GM19193 (cell line): ENCODE measurements around the gene FAM76A.

Experiments
- POLR2A ChIP-seq: IDR thresholded peaks from 4 replicates; pipeline ENCODE4 v1.6.1; 2011; ENCODE audit not compliant: insufficient read depth, insufficient read length; ENCODE audit errors: extremely low read depth

Gene FAM76A

DNA sequence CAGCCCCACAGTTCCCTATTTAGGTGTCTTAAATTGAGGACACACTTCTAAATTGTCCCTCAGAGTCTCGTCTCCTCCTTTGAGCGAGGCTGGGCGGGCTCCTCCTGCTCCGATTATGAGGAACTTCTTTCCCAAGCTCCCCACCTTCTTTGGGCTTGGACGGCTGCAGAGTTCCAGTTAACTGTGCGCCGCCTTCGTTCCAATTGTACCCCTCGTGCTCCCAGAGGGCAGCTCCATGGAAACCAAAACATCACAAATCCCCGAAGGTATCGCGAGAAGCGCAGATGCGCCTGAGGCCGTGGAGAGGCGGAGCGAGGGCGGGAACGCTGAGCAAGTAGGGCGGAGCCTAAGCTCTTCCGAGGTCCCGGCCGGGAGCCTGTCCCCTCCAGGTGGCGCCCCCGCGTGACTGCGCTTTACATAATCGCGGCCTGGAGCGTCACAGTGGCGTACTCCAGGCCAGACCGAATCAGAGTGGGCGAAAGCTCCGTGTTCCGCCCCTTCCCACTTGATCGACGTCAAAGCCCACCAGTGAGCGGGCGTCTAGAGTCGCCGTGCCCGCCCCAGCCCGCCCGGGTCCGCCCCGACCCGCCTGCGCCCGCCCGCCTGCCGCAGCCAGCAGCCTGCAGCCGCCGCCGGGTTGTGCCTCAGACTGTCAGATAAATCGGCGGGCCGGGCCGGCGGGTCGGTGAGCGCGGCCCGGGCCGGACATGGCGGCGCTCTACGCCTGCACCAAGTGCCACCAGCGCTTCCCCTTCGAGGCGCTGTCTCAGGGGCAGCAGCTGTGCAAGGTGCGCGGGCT is at the start of gene FAM76A:
Gene FAM76A (plus strand): TSS at position 588 of the 799 bp plus-strand sequence. CDS start 120 bp downstream, at position 708.
- TF ChIP-seq POLR2A, result peak; percentile 66

- no peak for TF ChIP-seq POLR2A
These were observed 49.4 kb upstream of the FAM76A start for GRCh38 chr1:27676410-27676809.

DNA sequence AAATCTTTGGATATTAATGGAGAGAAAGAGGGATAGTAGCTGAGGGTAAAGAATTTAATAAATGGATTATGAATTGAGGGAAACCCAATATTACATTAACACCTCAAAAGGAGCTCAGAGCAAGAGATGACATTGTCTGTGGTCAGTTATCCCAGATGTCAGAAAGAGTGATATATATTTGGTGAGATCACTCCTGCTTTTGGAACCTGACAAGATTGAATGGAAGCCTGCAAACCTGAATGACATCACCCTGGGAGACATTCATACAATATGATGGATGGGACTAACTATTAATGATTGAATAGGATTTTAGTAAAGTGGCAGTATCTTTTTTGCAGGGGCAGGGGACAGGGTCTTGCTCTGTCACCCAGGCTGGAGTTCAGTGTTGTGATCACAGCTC is 47.0 kb upstream of the FAM76A start:
- no peak for TF ChIP-seq POLR2A

DNA sequence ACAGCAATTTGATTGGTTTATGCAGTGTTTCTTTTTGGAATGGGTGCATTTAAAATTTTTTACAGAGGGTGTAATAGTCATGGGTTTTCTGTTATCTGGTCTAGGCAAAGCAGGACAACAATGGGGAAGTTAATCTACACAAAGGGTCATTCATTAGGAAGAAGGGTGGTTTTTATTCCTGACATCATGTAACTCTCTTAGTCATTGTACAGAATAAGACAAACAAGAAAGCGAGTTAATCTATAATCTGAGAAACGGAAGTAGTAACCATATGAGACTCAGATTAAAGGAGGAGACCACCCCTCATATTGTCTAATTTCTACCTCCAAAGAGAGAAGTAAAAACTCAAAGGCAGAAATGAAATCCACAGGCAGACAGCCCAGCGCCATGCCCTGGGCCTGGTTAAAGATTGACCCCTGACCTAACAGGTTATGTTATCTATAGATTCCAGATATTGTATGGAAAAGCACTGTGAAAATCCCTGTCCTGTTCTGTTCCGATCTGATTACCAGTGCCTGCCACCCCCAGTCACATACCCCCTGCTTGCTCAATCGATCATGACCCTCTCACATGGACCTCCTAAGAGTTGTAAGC is 43.3 kb upstream of the FAM76A start:
- TF ChIP-seq POLR2A, result no peak

- TF ChIP-seq POLR2A, result no peak
These were observed 41.6 kb upstream of the FAM76A start for GRCh38 chr1:27684176-27684575.

GRCh38 chr1:27686223-27686990 is 39.4 kb upstream of the FAM76A start:
- TF ChIP-seq POLR2A, result no peak

DNA sequence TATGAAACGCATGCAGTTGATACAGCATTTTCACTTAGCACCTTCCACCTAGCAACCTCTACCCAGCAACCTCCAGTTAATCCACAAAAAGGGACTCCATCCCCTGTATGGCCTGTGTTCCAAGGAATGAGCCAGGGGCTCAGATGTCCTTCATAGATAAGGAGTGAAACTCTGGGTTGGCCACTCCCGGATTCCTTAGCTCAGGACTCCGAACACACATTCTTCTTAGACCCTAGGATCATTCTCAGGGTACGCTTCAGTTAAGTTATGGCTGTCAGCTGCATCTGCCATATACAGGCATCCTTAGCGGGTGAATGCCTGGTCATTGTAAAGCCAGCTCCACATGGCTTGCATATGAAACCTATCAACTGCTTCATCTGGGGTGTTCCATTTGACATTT is 37.9 kb upstream of the FAM76A start:
- TF ChIP-seq POLR2A, result no peak

DNA sequence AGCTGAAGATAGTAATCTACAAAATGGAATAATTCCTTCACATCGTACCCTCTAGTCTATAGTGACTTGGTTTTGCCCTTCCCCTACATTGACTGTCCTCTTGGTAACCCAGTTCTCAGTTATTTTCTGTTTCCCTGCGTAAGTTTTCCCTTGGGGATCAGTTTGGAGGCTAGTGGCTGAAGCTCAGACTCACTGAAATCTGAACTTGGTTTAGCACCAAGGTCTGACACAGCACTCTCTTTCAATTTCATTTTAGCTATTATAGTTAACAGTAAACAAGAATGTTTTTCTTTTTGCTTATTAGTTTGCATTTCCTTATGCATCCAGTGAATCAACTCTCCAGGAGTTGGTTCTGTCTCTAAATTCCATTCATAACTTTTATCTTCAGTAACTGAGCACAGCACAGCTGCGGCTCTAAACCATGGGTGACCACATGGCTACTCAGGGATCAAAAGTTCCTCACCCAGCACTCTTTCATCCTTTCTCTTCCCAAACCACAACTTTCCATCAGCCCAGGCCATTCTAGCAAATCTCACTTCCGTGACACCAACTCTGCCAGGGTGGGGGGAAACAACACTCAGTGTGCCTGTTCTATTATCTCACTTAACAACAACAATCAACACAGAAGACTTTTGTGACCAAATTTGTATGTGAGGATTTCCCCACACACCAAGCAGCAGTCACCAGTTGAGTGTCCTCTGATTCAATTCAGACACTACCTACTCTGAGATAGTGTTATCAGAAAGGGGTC is 36.2 kb upstream of the FAM76A start:
- TF ChIP-seq POLR2A, result no peak

GRCh38 chr1:27690183-27690582 is 35.6 kb upstream of the FAM76A start:
- no peak for TF ChIP-seq POLR2A

GRCh38 chr1:27704958-27705357 is 20.8 kb upstream of the FAM76A start:
- no peak for TF ChIP-seq POLR2A

DNA sequence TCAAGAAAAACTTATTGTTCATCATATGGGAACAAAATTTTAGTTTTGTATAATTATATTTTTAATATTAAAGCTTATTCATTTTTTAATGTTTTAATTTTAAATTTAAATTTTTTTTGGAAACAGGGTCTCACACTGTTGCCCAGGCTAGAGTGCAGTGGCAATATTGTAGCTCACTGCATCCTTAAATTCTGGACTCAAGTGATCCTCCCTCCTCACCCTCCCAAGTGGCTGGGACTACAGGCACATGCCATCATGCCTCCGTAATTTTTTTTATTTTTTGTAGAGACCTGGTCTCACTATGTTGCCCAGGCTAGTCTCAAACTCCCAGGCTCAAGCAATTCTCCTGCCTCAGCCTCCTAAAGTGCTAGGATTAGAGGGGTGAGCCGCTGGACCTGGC is 20.2 kb upstream of the FAM76A start:
- no peak for TF ChIP-seq POLR2A

GRCh38 chr1:27710574-27710973 is 15.2 kb upstream of the FAM76A start:
- no peak for TF ChIP-seq POLR2A

GRCh38 chr1:27713139-27713725 is 12.5 kb upstream of the FAM76A start:
- TF ChIP-seq POLR2A, result no peak

GRCh38 chr1:27713869-27714513 is 11.8 kb upstream of the FAM76A start:
- no peak for TF ChIP-seq POLR2A
